HepG2 (cell line): ENCODE results near the gene CDK2AP2. TPM values are rescaled to one million over a fixed set of nuclear protein-coding genes. Genes with fewer than 3 reads are reported as not detected.

Source experiments
- ATAC-seq: fragments of 200-7000 bp; cut with Tn5 transposase; 3 replicates; pipeline ENCODE4 v1.9.1; 2020; ENCODE audit warnings: mild to moderate bottlenecking, moderate library complexity
- BruUV-seq: library from RNA; stranded (reverse); fragments of 400-500 nt; replicated peaks from 2 replicates; lab custom pipeline; 2021; lab: Mats Ljungman, UMichigan
- CTCF ChIA-PET: fragments of 300-600 bp; formaldehyde crosslinking; extraction: SDS; loops from one replicate; lab custom pipeline; 2021; ENCODE audit warnings: low total read pairs, inconsistent platforms, low intra/inter-chr PET ratio; lab: Yijun Ruan, JAX
- POLR2A ChIA-PET: fragments of 350-600 bp; sonication (Branson Sonifier 250); formaldehyde crosslinking; loops from one replicate; lab custom pipeline; 2020; ENCODE audit warnings: antibody characterized with exemption, inconsistent platforms; lab: Yijun Ruan, JAX
- DNase-seq: peaks from one replicate; pipeline ENCODE4 v3.0.0-alpha.2; 2015; ENCODE audit warnings: low spot score
- FAIRE-seq: peaks from 3 replicates; lab custom pipeline; 2011; peaks lifted over from hg19 to GRCh38; lab: Jason Lieb, UNC
- H2AFZ ChIP-seq: one replicate; pipeline ENCODE4 v1.6.1; 2011; ENCODE audit warnings: low read length, inconsistent platforms
- H3K27ac ChIP-seq: fragments of 300-600 bp; 3 replicates; pipeline ENCODE4 v1.8.0; 2011; ENCODE audit warnings: mixed run types, mild to moderate bottlenecking, mixed read lengths, low read length, inconsistent platforms; ENCODE audit not compliant: insufficient read depth; ENCODE audit errors: extremely low read length
- H3K27me3 ChIP-seq, 2 experiments: fragments of 200-600 bp in 1 of 2; 2 replicates in 1 of 2; 3 replicates in 1 of 2; pipeline versions ENCODE4 v1.6.0 to v1.8.0; 2011; ENCODE audit warnings: low read length in 2 of 2, mild to moderate bottlenecking in 2 of 2, moderate library complexity in 2 of 2, inconsistent platforms in 1 of 2; ENCODE audit not compliant: insufficient read depth in 2 of 2, control insufficient read depth in 1 of 2
- H3K36me3 ChIP-seq, 2 experiments: fragments of 200-600 bp in 1 of 2; replicated peaks in 1 of 2; 2 replicates in 1 of 2; 3 replicates in 1 of 2; pipeline versions ENCODE4 v1.5.1 to v1.8.0; 2011; ENCODE audit warnings: low read length in 2 of 2, inconsistent platforms in 1 of 2; ENCODE audit not compliant: insufficient read depth in 2 of 2, control insufficient read depth in 1 of 2
- H3K4me1 ChIP-seq: 2 replicates; pipeline ENCODE4 v1.5.1; 2012; ENCODE audit warnings: low read length, inconsistent platforms; ENCODE audit not compliant: insufficient read depth
- H3K4me2 ChIP-seq: 2 replicates; pipeline ENCODE4 v1.6.0; 2011; ENCODE audit warnings: low read depth, low read length, inconsistent platforms
- H3K4me3 ChIP-seq, 3 experiments: fragments of 200-600 bp in 1 of 3; sonication (generic), shearing (Covaris generic) in 1 of 3; replicated peaks in 1 of 3; 2 replicates each; pipeline ENCODE4 v1.5.1; 2011 to 2016; ENCODE audit warnings: low read length in 3 of 3, inconsistent platforms in 2 of 3, low read depth in 2 of 3, mild to moderate bottlenecking in 2 of 3, control low read depth in 1 of 3, mixed read lengths in 1 of 3; ENCODE audit not compliant: insufficient read depth in 1 of 3
- H3K79me2 ChIP-seq: one replicate; pipeline ENCODE4 v1.6.1; 2011; ENCODE audit warnings: low read length, inconsistent platforms; ENCODE audit not compliant: insufficient read depth
- H3K9ac ChIP-seq: 2 replicates; pipeline ENCODE4 v1.6.0; 2011; ENCODE audit warnings: mild to moderate bottlenecking, low read depth, low read length, inconsistent platforms; ENCODE audit not compliant: insufficient read depth
- H3K9me3 ChIP-seq: 2 replicates; pipeline ENCODE4 v1.5.1; 2012; ENCODE audit warnings: mild to moderate bottlenecking, low read length
- H4K20me1 ChIP-seq: 2 replicates; pipeline ENCODE4 v1.6.0; 2011; ENCODE audit warnings: inconsistent platforms, mild to moderate bottlenecking, low read length, moderate library complexity; ENCODE audit not compliant: insufficient read depth
- ARNTL ChIP-seq: sonication (generic); formaldehyde crosslinking; IDR thresholded peaks from 2 replicates; pipeline ENCODE4 v1.4.0; 2020; ENCODE audit warnings: mild to moderate bottlenecking, missing genetic modification reagents
- ATM ChIP-seq: fragments of 450-650 bp; IDR thresholded peaks from 2 replicates; pipeline ENCODE4 v1.7.1; 2017; ENCODE audit warnings: mild to moderate bottlenecking, borderline replicate concordance
- FOXO4 ChIP-seq: sonication (generic); formaldehyde crosslinking; conservative IDR thresholded peaks from 2 replicates; pipeline ENCODE4 v1.8.1; 2023; ENCODE audit warnings: missing genetic modification reagents
- FUBP1 ChIP-seq: sonication (generic); formaldehyde crosslinking; IDR thresholded peaks from 2 replicates; pipeline ENCODE4 v1.5.1; 2020; ENCODE audit warnings: missing genetic modification reagents, mild to moderate bottlenecking, borderline replicate concordance
- GATAD1 ChIP-seq: IDR thresholded peaks from 2 replicates; pipeline ENCODE4 v1.6.1; 2016; ENCODE audit warnings: missing genetic modification reagents, missing compliant biosample characterization
- HHEX ChIP-seq: IDR thresholded peaks from 2 replicates; pipeline ENCODE4 v1.6.1; 2016; ENCODE audit warnings: control low read depth
- NBN ChIP-seq: fragments of 450-650 bp; conservative IDR thresholded peaks from 2 replicates; pipeline ENCODE4 v1.6.1; 2017
- NFIB ChIP-seq: sonication (generic); formaldehyde crosslinking; IDR thresholded peaks from 2 replicates; pipeline ENCODE4 v1.9.0; 2021; ENCODE audit warnings: missing genetic modification reagents, mild to moderate bottlenecking, borderline replicate concordance
- RFXANK ChIP-seq: IDR thresholded peaks from 2 replicates; pipeline ENCODE4 v1.6.1; 2016
- SMARCE1 ChIP-seq: fragments of 450-650 bp; IDR thresholded peaks from 2 replicates; pipeline ENCODE4 v1.6.1; 2017; ENCODE audit warnings: borderline replicate concordance
- SMYD3 ChIP-seq: sonication (generic); formaldehyde crosslinking; IDR thresholded peaks from 2 replicates; pipeline ENCODE4 v1.8.1; 2023; ENCODE audit warnings: mild to moderate bottlenecking, missing genetic modification reagents
- SUZ12 ChIP-seq: fragments of 150-350 bp; IDR thresholded peaks from 2 replicates; pipeline ENCODE4 v1.6.1; 2014; ENCODE audit warnings: low read depth, low read length
- ZBTB21 ChIP-seq: sonication (generic); formaldehyde crosslinking; IDR thresholded peaks from 2 replicates; pipeline ENCODE4 v1.4.0; 2020; ENCODE audit warnings: missing genetic modification reagents
- ZIK1 ChIP-seq: sonication (generic); formaldehyde crosslinking; IDR thresholded peaks from 2 replicates; pipeline ENCODE4 v1.5.0; 2020; ENCODE audit warnings: mild to moderate bottlenecking, low read depth, missing genetic modification reagents, borderline replicate concordance
- ZMAT3 ChIP-seq: sonication (generic); formaldehyde crosslinking; conservative IDR thresholded peaks from 2 replicates; pipeline ENCODE4 v1.7.0; 2021; ENCODE audit warnings: missing genetic modification reagents
- ZNF234 ChIP-seq: sonication (generic); formaldehyde crosslinking; conservative IDR thresholded peaks from 2 replicates; pipeline ENCODE4 v1.5.1; 2020; ENCODE audit warnings: mild to moderate bottlenecking, missing genetic modification reagents
- ZNF674 ChIP-seq: sonication (generic); formaldehyde crosslinking; IDR thresholded peaks from 2 replicates; pipeline ENCODE4 v1.5.0; 2020; ENCODE audit warnings: low read depth, mild to moderate bottlenecking, missing genetic modification reagents
- ZNF709 ChIP-seq: sonication (generic); formaldehyde crosslinking; IDR thresholded peaks from 2 replicates; pipeline ENCODE4 v1.5.0; 2020; ENCODE audit warnings: mild to moderate bottlenecking, missing genetic modification reagents
- ZNF713 ChIP-seq: sonication (generic); formaldehyde crosslinking; IDR thresholded peaks from 2 replicates; pipeline ENCODE4 v1.4.0; 2020; ENCODE audit warnings: mild to moderate bottlenecking, missing genetic modification reagents
- ZNF773 ChIP-seq: sonication (generic); formaldehyde crosslinking; IDR thresholded peaks from 2 replicates; pipeline ENCODE4 v1.4.0; 2020; ENCODE audit warnings: missing genetic modification reagents, borderline replicate concordance
- ZNF879 ChIP-seq: sonication (generic); formaldehyde crosslinking; IDR thresholded peaks from 2 replicates; pipeline ENCODE4 v1.8.1; 2023; ENCODE audit warnings: missing genetic modification reagents
- WGBS: methylation state at CpG from one replicate; pipeline ENCODE4 v1.1.6; 2017; ENCODE audit warnings: low lambda C conversion rate; 5-methylcytosine and 5-hydroxymethylcytosine counted together
- in situ Hi-C: cut with HindIII; loops from 2 replicates; pipeline ENCODE4 v1.10.0; 2017; ENCODE audit warnings: low pct_unique_long_range_greater_than_20kb; ENCODE audit not compliant: extremely low pct_ligation_motif_present
- intact Hi-C: fragments of 100-400 bp; cut with micrococcal nuclease; formaldehyde crosslinking; loops from one replicate; pipeline ENCODE4 v1.10.0; 2022; ENCODE audit not compliant: unreplicated experiment
- polyA plus RNA-seq, 8 experiments: library from polyadenylated mRNA; depleted of rRNA in 3 of 8; stranded (reverse) in 7 of 8; unstranded in 1 of 8; fragments of >200 nt; fragmentation: Illumina TruSeq in 4 of 8; extraction: Trizol in 4 of 8; gene quantifications; 2 replicates each; pipeline versions ENCODE4 v1.2.1 to v1.2.3, GENCODE V29; 2011 to 2016; ENCODE audit warnings: low read depth in 4 of 8, missing spikeins in 1 of 8, mixed read lengths in 1 of 8; ENCODE audit not compliant: insufficient read depth in 1 of 8
- total RNA-seq, 5 experiments: library from RNA; depleted of rRNA; stranded (reverse); fragments of >200 nt; fragmentation: Illumina TruSeq; extraction: Trizol; gene quantifications; 2 replicates each; pipeline ENCODE4 v1.2.3, GENCODE V29; 2016; ENCODE audit warnings: low read depth in 1 of 5

The CDK2AP2 gene
- total and polyA plus RNA-seq, 2 of the 13 experiments (the other 11 are each of a cell fraction or from before 2014, with no cell fraction given) = 15.0 to 23.2 TPM

- intact Hi-C loops = no loop called here
- peak within 1 kb of the TSS; percentile 59 to 75 (median 59) for H3K4me3 ChIP-seq
- peaks cover 34% of the 10 kb centered on the region for H3K4me1 ChIP-seq
- in situ Hi-C loops = no loop called here
- H3K9ac ChIP-seq = peak within 1 kb of the TSS; percentile 72
- H3K9me3 ChIP-seq = no peaks in the 10 kb centered on the region
- peak within 1 kb of the TSS; percentile 66 for H3K27ac ChIP-seq
- peak within 1 kb of the TSS; percentile 83 for H2AFZ ChIP-seq
- BruUV-seq = TSS peak; percentile 84
- peak; percentile 95 for DNase-seq
- no peaks in the 10 kb centered on the region for H3K27me3 ChIP-seq
- H4K20me1 ChIP-seq = no peaks in the 10 kb centered on the region
- peak within 1 kb of the TSS; percentile 68 for H3K4me2 ChIP-seq
- ATAC-seq = peak; percentile 97
- WGBS = 9% methylated on average over 42 of the region's 60 CpGs
- H3K79me2 ChIP-seq = no peaks in the 10 kb centered on the region
- peaks cover 2 to 11% of the 10 kb centered on the region in 2 experiments; a peak in 3 of 5 replicates for H3K36me3 ChIP-seq
- FAIRE-seq = peak; percentile 98
- POLR2A ChIA-PET = interaction anchor here (0.6 to 1.0 kb wide), 13 partner anchors 8 to 322 kb away, joined by 3 to 14 read pairs (median 4); partner anchors contain the start of genes NUDT8, PITPNM1, POLD4 and PPP1CA
- CTCF ChIA-PET = interaction anchor here (1.1 kb wide), 1 partner anchor 81 kb away, joined by 3 read pairs; the partner anchor contains the start of gene PPP1CA
- TF ChIP-seq ZIK1 (CRISPR knock-in tag) (peak; percentile 96; the same call in 1 of the 2 replicates), ATM (no peak), ARNTL (CRISPR knock-in tag) (peak; percentile 88), ZBTB21 (CRISPR knock-in tag) (no peak; the same call in 1 of the 2 replicates), ZNF674 (CRISPR knock-in tag) (peak; percentile 86; the same call in 1 of the 2 replicates), NFIB (CRISPR knock-in tag) (no peak), ZNF773 (CRISPR knock-in tag) (peak; percentile 93), RFXANK (CRISPR knock-in tag) (no peak), FOXO4 (CRISPR knock-in tag) (peak; percentile 99), ZNF709 (CRISPR knock-in tag) (peak; percentile 99), ZNF234 (CRISPR knock-in tag) (peak; percentile 72), SMARCE1 (no peak), ZMAT3 (peak; percentile 99), FUBP1 (CRISPR knock-in tag) (no peak), GATAD1 (CRISPR knock-in tag) (peak; percentile 94), SUZ12 (no peak), ZNF879 (CRISPR knock-in tag) (peak; percentile 98), HHEX (CRISPR knock-in tag) (no peak), ZNF713 (CRISPR knock-in tag) (0 out of 2 replicates have a peak, but pooled peaks have one; percentile 69), NBN (no peak), SMYD3 (peak; percentile 99)
These were observed 24.8 kb downstream of the CDK2AP2 start, which contains the start of gene AIP for GRCh38 chr11:67482827-67483798. AIP (plus strand) TSS chr11:67483026; CDS start chr11:67483159, 133 bp downstream.
